GM21381 (cell line): ENCODE results near the gene ARAP3.
"Not testable (repeated sequence)": the region's sequence is repeated elsewhere in the genome, so short reads cannot be mapped to it uniquely, and the experiment has no call there.

ENCODE experiments used
- ATAC-seq: cut with Tn5 transposase; IDR thresholded peaks from one replicate; pipeline ENCODE4 v1.9.1; 2021; ENCODE audit warnings: mild to moderate bottlenecking, moderate library complexity; ENCODE audit not compliant: unreplicated experiment

ARAP3 gene

GRCh38 chr5:141681695-141682641, at the start of gene ARAP3:
Gene ARAP3, minus strand, starts transcription at chr5:141682230. Its CDS starts 1,744 bp downstream, at chr5:141680486.
- ATAC-seq, result no peak

- ATAC-seq, result no peak
These were observed 47.5 kb upstream of the ARAP3 start for GRCh38 chr5:141729387-141730006.

GRCh38 chr5:141725891-141726290, 43.9 kb upstream of the ARAP3 start:
- no peak for ATAC-seq

GRCh38 chr5:141725174-141725573, 43.1 kb upstream of the ARAP3 start:
- not testable (repeated sequence) for ATAC-seq

- ATAC-seq, result no peak
These were observed 40.2 kb upstream of the ARAP3 start for GRCh38 chr5:141722266-141722665.

DNA sequence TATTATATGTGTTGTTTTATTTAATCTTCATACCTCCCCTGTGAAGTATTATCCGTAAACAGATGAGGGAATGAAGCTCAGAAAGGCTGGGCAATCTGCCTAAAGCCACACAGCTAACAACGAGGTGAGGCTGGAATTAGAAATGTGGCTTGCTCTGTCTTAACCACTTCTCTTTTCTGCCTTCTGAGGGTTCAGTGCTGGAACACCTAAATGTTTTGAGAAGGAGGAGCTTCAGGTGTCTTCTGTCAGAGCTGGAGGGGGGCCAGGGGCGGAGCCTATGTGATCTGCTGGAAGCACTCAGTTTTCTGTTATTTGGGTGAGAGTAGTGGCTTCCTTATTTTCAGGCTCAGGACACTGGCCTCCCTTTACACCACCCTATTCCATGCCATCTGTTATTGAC, 35.0 kb upstream of the ARAP3 start:
- no peak for ATAC-seq

DNA sequence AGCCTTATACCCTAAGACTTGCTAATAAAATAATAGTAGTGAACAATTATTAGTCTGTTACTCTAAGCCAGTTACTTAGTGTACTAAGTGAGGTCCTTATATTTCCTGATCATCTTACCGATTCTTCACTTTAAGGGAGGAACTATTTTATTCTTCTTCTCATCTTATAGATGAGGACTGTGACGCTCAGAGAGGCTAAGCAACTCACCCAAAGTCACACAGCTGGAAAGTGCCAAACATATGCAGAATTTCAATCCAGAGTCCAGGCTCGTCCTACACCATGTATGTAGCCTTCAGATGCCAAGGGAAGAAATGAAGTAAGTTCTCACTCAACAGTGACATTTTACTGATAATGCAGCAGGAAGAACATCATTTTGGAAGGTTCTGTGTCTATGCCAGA, 34.4 kb upstream of the ARAP3 start:
- ATAC-seq, result no peak

- ATAC-seq, result no peak
These were observed 34.0 kb upstream of the ARAP3 start for GRCh38 chr5:141716009-141716408.

DNA sequence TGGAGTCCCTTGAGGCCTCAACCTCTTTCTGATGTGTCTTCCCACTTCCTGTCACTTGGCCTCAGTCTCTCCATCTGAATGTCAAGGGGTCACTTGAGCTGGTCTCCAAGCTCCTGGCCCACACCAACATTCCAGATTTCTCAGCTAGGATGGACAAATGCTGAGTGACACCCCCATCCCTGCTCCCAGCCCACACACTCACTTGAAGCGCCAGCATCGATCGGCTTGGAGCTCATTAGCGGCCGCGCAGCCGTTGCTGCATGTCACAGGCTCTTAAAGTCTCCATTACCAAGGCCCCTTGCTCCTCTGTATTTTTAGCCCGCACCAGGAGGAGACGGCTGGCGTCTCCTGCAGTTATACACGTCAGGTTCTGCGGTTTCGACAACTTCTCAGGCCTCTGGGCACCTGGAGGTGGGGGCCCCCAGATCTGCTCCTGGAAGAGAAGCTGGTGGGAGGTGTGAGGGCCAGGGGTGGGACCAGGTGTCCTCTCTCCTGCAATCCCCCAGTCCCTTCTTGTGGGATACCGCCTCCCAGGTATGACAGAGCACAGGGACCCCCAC, 33.4 kb upstream of the ARAP3 start:
- ATAC-seq, result no peak

- ATAC-seq, result no peak
These were observed 32.7 kb upstream of the ARAP3 start for GRCh38 chr5:141714542-141715310.

DNA sequence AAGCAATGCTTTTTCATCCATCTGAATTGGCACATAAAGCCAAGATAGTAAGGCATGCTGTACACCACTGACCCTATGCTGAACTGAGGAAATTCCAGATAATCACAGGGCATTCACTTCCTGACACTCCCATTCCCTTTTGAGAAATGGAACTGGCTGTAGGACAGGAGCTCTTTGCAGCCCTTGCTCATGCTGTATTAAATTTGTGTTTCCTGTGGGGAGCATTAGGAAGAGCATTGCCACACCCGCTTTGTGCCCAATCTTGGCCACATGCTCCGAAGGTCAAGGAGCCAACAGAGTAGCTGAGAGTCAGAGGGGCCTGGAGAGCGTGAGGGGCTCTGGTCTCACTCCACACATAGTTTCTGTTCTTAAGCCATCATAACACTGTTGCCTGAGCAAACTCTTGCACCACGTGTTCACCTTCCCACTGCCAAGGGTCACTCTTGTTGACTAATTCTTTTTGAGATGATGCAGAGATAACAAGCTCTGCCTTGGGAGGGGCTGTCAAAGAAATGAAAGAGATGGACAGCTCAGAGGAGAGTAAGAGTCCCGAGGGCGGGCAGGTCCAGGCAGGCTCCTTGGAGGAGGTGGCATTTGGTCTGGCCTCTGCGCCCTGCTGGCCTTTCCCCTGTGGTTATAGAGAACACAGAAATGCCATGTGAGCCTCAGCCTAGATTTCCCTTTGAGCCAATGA, 31.7 kb upstream of the ARAP3 start:
- ATAC-seq, result no peak

GRCh38 chr5:141711687-141712086, 29.7 kb upstream of the ARAP3 start:
- ATAC-seq, result no peak

DNA sequence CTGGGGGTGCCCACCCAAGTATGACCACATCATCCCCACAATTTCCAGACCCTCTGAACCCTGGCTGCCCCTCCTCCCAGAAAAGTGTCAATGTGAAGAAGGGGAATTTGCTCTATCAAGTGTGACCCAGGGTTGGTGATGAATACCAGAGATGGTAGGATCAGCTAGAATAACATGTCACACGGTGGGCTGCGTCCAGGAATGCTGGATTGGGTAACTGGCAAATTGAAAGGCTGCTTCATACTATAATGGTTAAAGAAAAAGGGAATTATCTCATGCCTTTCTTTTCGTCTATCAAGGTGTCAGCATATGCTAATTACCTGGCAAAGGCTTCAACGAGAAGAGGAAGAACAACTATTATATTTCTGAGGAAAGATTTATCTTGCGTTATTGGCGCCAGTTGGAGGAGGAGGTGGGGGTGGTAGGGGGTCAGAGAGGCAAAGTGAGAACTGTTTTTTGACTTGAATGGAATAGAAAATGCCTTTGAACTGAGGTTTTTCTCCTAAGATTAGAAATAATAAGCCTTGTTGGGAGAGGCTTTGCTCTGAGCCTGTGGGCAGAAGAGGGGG, 27.8 kb upstream of the ARAP3 start:
- ATAC-seq, result no peak

- no peak for ATAC-seq
These were observed 26.0 kb upstream of the ARAP3 start for GRCh38 chr5:141708016-141708415.

DNA sequence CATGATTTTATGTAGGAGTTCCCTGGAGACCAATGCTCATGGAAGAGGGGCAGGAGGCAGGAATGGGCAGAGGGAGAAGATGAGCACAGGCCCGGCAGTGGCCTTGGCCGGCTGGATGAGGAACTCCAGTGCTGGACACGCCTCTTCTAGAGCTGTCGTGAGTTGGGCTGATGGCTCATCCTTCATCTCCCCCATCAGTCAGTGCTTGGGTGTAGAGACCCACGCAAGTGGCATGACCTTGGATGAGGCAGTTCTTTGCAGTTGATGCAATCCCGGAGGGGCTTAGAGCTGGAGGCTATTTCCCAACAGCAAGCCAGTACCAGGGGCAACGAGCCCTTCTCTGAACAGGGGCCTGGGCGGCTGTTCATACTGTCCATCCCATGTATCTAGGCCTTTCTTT, 25.5 kb upstream of the ARAP3 start:
- no peak for ATAC-seq

DNA sequence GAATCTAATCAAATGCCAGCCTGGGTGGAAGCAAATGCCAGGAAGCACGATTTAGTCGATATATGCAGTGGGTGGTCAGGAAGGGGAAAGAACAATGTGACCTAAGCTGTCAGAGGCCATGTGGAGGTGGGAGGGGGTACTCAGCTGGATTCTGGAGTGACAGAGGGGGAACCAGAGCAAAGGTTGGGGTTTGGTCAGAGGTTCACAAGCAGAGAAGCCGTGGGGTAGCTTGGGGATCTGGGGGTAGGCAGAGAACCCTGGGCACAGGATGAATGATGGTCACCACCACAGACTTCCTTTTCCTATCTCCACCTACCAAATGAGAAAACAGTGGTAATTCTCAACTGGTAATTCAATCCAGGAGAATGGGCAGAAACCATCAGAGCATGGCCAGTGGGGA, 24.1 kb upstream of the ARAP3 start:
- ATAC-seq, result no peak

GRCh38 chr5:141705469-141705868, 23.4 kb upstream of the ARAP3 start:
- no peak for ATAC-seq

GRCh38 chr5:141704782-141705297, 22.8 kb upstream of the ARAP3 start:
- ATAC-seq, result no peak

GRCh38 chr5:141703133-141703561, 21.1 kb upstream of the ARAP3 start:
- no peak for ATAC-seq
